Measurements from ENCODE around the gene CHCHD1.
"Not testable (repeated sequence)": the region's sequence is repeated elsewhere in the genome, so short reads cannot be mapped to it uniquely, and the experiment has no call there.

Gene CHCHD1

GRCh38 chr10:73817826-73818225 lies 36.0 kb downstream of the CHCHD1 start:
- H3K9me3 ChIP-seq (ENCODE audit: control insufficient read depth, low read length): no peaks in the 10 kb centered on the region
- no peak overlapping the region for H3K4me3 ChIP-seq (ENCODE audit: insufficient read depth, low read depth, low read length, poor library complexity, severe bottlenecking)
- no peak for DNase-seq
- H3K4me1 ChIP-seq (ENCODE audit: control insufficient read depth, insufficient read depth, low read length, poor library complexity, severe bottlenecking): no peaks in the 10 kb centered on the region
- peaks cover 67% of the 10 kb centered on the region for H3K36me3 ChIP-seq (ENCODE audit: control insufficient read depth, insufficient read depth, low read length)
- H3K27me3 ChIP-seq (replicated peaks; ENCODE audit: control insufficient read depth, insufficient read depth, low read length, poor library complexity, severe bottlenecking): no peaks in the 10 kb centered on the region
- H3K27ac ChIP-seq (ENCODE audit: insufficient read depth, low read length, poor library complexity, severe bottlenecking): no peak overlapping the region

- no peak for DNase-seq
- H3K27ac ChIP-seq (ENCODE audit: insufficient read depth, low read length, poor library complexity, severe bottlenecking): no peak overlapping the region
- no peaks in the 10 kb centered on the region for H3K4me1 ChIP-seq (ENCODE audit: control insufficient read depth, insufficient read depth, low read length, poor library complexity, severe bottlenecking)
- H3K4me3 ChIP-seq (ENCODE audit: insufficient read depth, low read depth, low read length, poor library complexity, severe bottlenecking): no peak overlapping the region
- H3K36me3 ChIP-seq (ENCODE audit: control insufficient read depth, insufficient read depth, low read length): peaks cover 62% of the 10 kb centered on the region
- H3K27me3 ChIP-seq (replicated peaks; ENCODE audit: control insufficient read depth, insufficient read depth, low read length, poor library complexity, severe bottlenecking): no peaks in the 10 kb centered on the region
- no peaks in the 10 kb centered on the region for H3K9me3 ChIP-seq (ENCODE audit: control insufficient read depth, low read length)
These were observed 36.6 kb downstream of the CHCHD1 start for GRCh38 chr10:73818402-73818801.

GRCh38 chr10:73819081-73819480 lies 37.2 kb downstream of the CHCHD1 start:
- no peaks in the 10 kb centered on the region for H3K9me3 ChIP-seq (ENCODE audit: control insufficient read depth, low read length)
- H3K4me3 ChIP-seq (ENCODE audit: insufficient read depth, low read depth, low read length, poor library complexity, severe bottlenecking): no peak overlapping the region
- H3K27me3 ChIP-seq (replicated peaks; ENCODE audit: control insufficient read depth, insufficient read depth, low read length, poor library complexity, severe bottlenecking): no peaks in the 10 kb centered on the region
- no peak overlapping the region for H3K27ac ChIP-seq (ENCODE audit: insufficient read depth, low read length, poor library complexity, severe bottlenecking)
- H3K4me1 ChIP-seq (ENCODE audit: control insufficient read depth, insufficient read depth, low read length, poor library complexity, severe bottlenecking): no peaks in the 10 kb centered on the region
- DNase-seq: no peak
- peaks cover 68% of the 10 kb centered on the region for H3K36me3 ChIP-seq (ENCODE audit: control insufficient read depth, insufficient read depth, low read length)

- peaks cover 68% of the 10 kb centered on the region for H3K36me3 ChIP-seq (ENCODE audit: control insufficient read depth, insufficient read depth, low read length)
- H3K4me3 ChIP-seq (ENCODE audit: insufficient read depth, low read depth, low read length, poor library complexity, severe bottlenecking): no peak overlapping the region
These were observed 37.8 kb downstream of the CHCHD1 start for GRCh38 chr10:73819513-73820093.

GRCh38 chr10:73823391-73823790 lies 41.5 kb downstream of the CHCHD1 start:
- Histone ChIP-seq H3K9me3 (ENCODE audit: control insufficient read depth, low read length) (no peaks in the 10 kb centered on the region), H3K4me1 (ENCODE audit: control insufficient read depth, insufficient read depth, low read length, poor library complexity, severe bottlenecking) (no peaks in the 10 kb centered on the region), H3K27ac (ENCODE audit: insufficient read depth, low read length, poor library complexity, severe bottlenecking) (no peak overlapping the region), H3K27me3 (replicated peaks; ENCODE audit: control insufficient read depth, insufficient read depth, low read length, poor library complexity, severe bottlenecking) (no peaks in the 10 kb centered on the region), H3K4me3 (ENCODE audit: insufficient read depth, low read depth, low read length, poor library complexity, severe bottlenecking) (no peak overlapping the region), H3K36me3 (ENCODE audit: control insufficient read depth, insufficient read depth, low read length) (peaks cover 64% of the 10 kb centered on the region)
- DNase-seq: no peak

More at GRCh38 chr10:73819513-73820093, 37.8 kb downstream of the CHCHD1 start:
- no peaks in the 10 kb centered on the region for H3K4me1 ChIP-seq (ENCODE audit: control insufficient read depth, insufficient read depth, low read length, poor library complexity, severe bottlenecking)
- no peak for DNase-seq
- H3K27ac ChIP-seq (ENCODE audit: insufficient read depth, low read length, poor library complexity, severe bottlenecking): no peak overlapping the region
- H3K27me3 ChIP-seq (replicated peaks; ENCODE audit: control insufficient read depth, insufficient read depth, low read length, poor library complexity, severe bottlenecking): no peaks in the 10 kb centered on the region
- H3K9me3 ChIP-seq (ENCODE audit: control insufficient read depth, low read length): no peaks in the 10 kb centered on the region

GRCh38 chr10:73824146-73824725 lies 42.4 kb downstream of the CHCHD1 start:
- no peak for DNase-seq
- Histone ChIP-seq H3K36me3 (ENCODE audit: control insufficient read depth, insufficient read depth, low read length) (peaks cover 62% of the 10 kb centered on the region), H3K4me1 (ENCODE audit: control insufficient read depth, insufficient read depth, low read length, poor library complexity, severe bottlenecking) (no peaks in the 10 kb centered on the region), H3K4me3 (ENCODE audit: insufficient read depth, low read depth, low read length, poor library complexity, severe bottlenecking) (no peak overlapping the region), H3K9me3 (ENCODE audit: control insufficient read depth, low read length) (no peaks in the 10 kb centered on the region), H3K27me3 (replicated peaks; ENCODE audit: control insufficient read depth, insufficient read depth, low read length, poor library complexity, severe bottlenecking) (no peaks in the 10 kb centered on the region), H3K27ac (ENCODE audit: insufficient read depth, low read length, poor library complexity, severe bottlenecking) (no peak overlapping the region)

- Histone ChIP-seq H3K27ac (ENCODE audit: insufficient read depth, low read length, poor library complexity, severe bottlenecking) (no peak overlapping the region), H3K4me1 (ENCODE audit: control insufficient read depth, insufficient read depth, low read length, poor library complexity, severe bottlenecking) (no peaks in the 10 kb centered on the region), H3K9me3 (ENCODE audit: control insufficient read depth, low read length) (no peaks in the 10 kb centered on the region), H3K4me3 (ENCODE audit: insufficient read depth, low read depth, low read length, poor library complexity, severe bottlenecking) (no peak overlapping the region), H3K36me3 (ENCODE audit: control insufficient read depth, insufficient read depth, low read length) (peaks cover 40% of the 10 kb centered on the region), H3K27me3 (replicated peaks; ENCODE audit: control insufficient read depth, insufficient read depth, low read length, poor library complexity, severe bottlenecking) (no peaks in the 10 kb centered on the region)
- DNase-seq: no peak
These were observed 45.7 kb downstream of the CHCHD1 start for GRCh38 chr10:73827346-73828089.

GRCh38 chr10:73828161-73828560 lies 46.3 kb downstream of the CHCHD1 start:
- H3K27me3 ChIP-seq (replicated peaks; ENCODE audit: control insufficient read depth, insufficient read depth, low read length, poor library complexity, severe bottlenecking): no peaks in the 10 kb centered on the region
- no peak overlapping the region for H3K4me3 ChIP-seq (ENCODE audit: insufficient read depth, low read depth, low read length, poor library complexity, severe bottlenecking)
- no peak overlapping the region for H3K27ac ChIP-seq (ENCODE audit: insufficient read depth, low read length, poor library complexity, severe bottlenecking)
- H3K36me3 ChIP-seq (ENCODE audit: control insufficient read depth, insufficient read depth, low read length): peaks cover 40% of the 10 kb centered on the region
- no peaks in the 10 kb centered on the region for H3K9me3 ChIP-seq (ENCODE audit: control insufficient read depth, low read length)
- DNase-seq: no peak
- no peaks in the 10 kb centered on the region for H3K4me1 ChIP-seq (ENCODE audit: control insufficient read depth, insufficient read depth, low read length, poor library complexity, severe bottlenecking)

GRCh38 chr10:73829090-73829489 lies 47.2 kb downstream of the CHCHD1 start:
- not testable (repeated sequence) for H3K27me3 ChIP-seq (replicated peaks; ENCODE audit: control insufficient read depth, insufficient read depth, low read length, poor library complexity, severe bottlenecking); DNase-seq; H3K4me3 ChIP-seq (ENCODE audit: insufficient read depth, low read depth, low read length, poor library complexity, severe bottlenecking); H3K4me1 ChIP-seq (ENCODE audit: control insufficient read depth, insufficient read depth, low read length, poor library complexity, severe bottlenecking); H3K9me3 ChIP-seq (ENCODE audit: control insufficient read depth, low read length); H3K27ac ChIP-seq (ENCODE audit: insufficient read depth, low read length, poor library complexity, severe bottlenecking)
- peaks cover 33% of the 10 kb centered on the region for H3K36me3 ChIP-seq (ENCODE audit: control insufficient read depth, insufficient read depth, low read length)

Data from effector memory CD4-positive, alpha-beta T cell (primary cell).